GM12872 (cell line): ENCODE results near the gene WDR12.

Experiments used
- TF ChIP-seq, protein P1 (sequence below): IDR thresholded peaks from 3 replicates; pipeline ENCODE4 v1.5.1; 2011; ENCODE audit warnings: low read depth, mild to moderate bottlenecking, low read length, moderate library complexity; ENCODE audit not compliant: insufficient read depth

The WDR12 gene

GRCh38 chr2:202909394-202910192 is 1.9 kb downstream of the WDR12 start:
- TF ChIP-seq, protein P1, sequence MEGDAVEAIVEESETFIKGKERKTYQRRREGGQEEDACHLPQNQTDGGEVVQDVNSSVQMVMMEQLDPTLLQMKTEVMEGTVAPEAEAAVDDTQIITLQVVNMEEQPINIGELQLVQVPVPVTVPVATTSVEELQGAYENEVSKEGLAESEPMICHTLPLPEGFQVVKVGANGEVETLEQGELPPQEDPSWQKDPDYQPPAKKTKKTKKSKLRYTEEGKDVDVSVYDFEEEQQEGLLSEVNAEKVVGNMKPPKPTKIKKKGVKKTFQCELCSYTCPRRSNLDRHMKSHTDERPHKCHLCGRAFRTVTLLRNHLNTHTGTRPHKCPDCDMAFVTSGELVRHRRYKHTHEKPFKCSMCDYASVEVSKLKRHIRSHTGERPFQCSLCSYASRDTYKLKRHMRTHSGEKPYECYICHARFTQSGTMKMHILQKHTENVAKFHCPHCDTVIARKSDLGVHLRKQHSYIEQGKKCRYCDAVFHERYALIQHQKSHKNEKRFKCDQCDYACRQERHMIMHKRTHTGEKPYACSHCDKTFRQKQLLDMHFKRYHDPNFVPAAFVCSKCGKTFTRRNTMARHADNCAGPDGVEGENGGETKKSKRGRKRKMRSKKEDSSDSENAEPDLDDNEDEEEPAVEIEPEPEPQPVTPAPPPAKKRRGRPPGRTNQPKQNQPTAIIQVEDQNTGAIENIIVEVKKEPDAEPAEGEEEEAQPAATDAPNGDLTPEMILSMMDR, result no peak

- TF ChIP-seq, protein P1, result no peak
Observed at GRCh38 chr2:202908186-202908585, 3.3 kb downstream of the WDR12 start.

GRCh38 chr2:202885190-202885589 is 26.3 kb downstream of the WDR12 start:
- TF ChIP-seq, protein P1, result no peak

GRCh38 chr2:202883987-202884675 is 27.3 kb downstream of the WDR12 start:
- TF ChIP-seq, protein P1, result no peak

- TF ChIP-seq, protein P1, result no peak
Observed at GRCh38 chr2:202881570-202881969, 29.9 kb downstream of the WDR12 start.

GRCh38 chr2:202877699-202878098 is 33.8 kb downstream of the WDR12 start:
- TF ChIP-seq, protein P1, result no peak

- TF ChIP-seq, protein P1, result no peak
Observed at GRCh38 chr2:202871300-202872141, 40.0 kb downstream of the WDR12 start, which contains the start of gene ICA1L. ICA1L (minus strand) TSS chr2:202871766; CDS start chr2:202829009, 42,757 bp downstream.
